ENCODE measurements around the gene IGF2. TPM values are rescaled to one million over a fixed set of nuclear protein-coding genes. Genes with fewer than 3 reads are reported as not detected.
A peak's percentile ranks its signal among the peaks of the same experiment; 100 is the strongest.

IGF2 gene, protein sequence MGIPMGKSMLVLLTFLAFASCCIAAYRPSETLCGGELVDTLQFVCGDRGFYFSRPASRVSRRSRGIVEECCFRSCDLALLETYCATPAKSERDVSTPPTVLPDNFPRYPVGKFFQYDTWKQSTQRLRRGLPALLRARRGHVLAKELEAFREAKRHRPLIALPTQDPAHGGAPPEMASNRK
- total RNA-seq: 1.0 and 6.6 TPM in 2 replicates

DNA sequence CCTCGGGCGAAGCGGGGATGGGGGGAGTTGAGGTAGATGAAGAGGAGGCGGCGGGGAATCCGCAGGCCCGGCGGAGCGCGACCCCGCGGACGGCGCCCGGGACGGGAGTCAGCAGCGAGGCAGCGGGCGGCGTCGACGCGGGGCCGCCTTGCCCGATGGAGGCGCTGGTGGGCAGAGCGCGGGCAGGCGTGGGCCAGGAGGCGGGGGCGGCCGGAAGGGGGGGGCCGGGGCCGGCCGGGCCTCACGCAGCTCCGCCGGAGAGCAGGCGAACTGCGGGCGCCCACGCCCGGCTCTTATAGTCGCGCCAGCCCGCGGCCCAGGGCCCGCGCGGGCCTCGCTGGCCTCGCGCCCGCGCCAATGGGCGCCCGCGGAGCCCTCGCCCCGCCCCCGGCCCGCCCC is at the start of gene IGF2:
Gene IGF2 (minus strand): TSS at position 267 of the 399 bp plus-strand sequence. CDS start 3,866 bp downstream, outside the sequence.
- FAIRE-seq: no peak
- Histone ChIP-seq H3K4me3 (ENCODE audit: low read depth, low read length) (peak within 1 kb of the TSS; percentile 23), H3K36me3 (ENCODE audit: control insufficient read depth, insufficient read depth, low read length) (no peaks in the 10 kb centered on the region), H3K27me3 (ENCODE audit: control insufficient read depth, insufficient read depth, low read length) (peaks cover 21% of the 10 kb centered on the region)
- no peak for DNase-seq (ENCODE audit: low read depth)
- TF ChIP-seq, protein P1, sequence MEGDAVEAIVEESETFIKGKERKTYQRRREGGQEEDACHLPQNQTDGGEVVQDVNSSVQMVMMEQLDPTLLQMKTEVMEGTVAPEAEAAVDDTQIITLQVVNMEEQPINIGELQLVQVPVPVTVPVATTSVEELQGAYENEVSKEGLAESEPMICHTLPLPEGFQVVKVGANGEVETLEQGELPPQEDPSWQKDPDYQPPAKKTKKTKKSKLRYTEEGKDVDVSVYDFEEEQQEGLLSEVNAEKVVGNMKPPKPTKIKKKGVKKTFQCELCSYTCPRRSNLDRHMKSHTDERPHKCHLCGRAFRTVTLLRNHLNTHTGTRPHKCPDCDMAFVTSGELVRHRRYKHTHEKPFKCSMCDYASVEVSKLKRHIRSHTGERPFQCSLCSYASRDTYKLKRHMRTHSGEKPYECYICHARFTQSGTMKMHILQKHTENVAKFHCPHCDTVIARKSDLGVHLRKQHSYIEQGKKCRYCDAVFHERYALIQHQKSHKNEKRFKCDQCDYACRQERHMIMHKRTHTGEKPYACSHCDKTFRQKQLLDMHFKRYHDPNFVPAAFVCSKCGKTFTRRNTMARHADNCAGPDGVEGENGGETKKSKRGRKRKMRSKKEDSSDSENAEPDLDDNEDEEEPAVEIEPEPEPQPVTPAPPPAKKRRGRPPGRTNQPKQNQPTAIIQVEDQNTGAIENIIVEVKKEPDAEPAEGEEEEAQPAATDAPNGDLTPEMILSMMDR (IDR thresholded peaks at IDR 0.05; ENCODE audit: insufficient read depth, low read length, severe bottlenecking): no peak

DNA sequence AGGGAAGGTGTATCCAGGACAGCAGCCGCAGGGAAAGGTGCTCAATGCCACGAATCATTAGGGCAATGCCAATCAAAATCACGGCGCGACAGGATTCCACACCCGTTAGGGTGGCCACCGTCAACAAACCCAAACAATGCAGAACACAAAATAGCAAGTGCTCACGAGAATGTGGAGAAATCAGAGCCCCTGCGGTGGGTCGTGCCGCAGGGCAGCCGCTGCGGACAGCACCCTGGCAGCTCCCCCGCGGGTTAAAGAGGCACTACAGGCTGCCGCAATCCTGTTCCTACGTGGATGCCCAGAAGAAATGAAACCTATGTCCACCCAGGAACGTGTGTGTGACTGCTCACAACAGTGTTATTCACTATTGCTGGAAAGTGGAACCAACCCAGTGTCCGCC is 49.6 kb upstream of the IGF2 start:
- no peaks in the 10 kb centered on the region for H3K27me3 ChIP-seq (ENCODE audit: control insufficient read depth, insufficient read depth, low read length)
- DNase-seq (ENCODE audit: low read depth) (no peak), FAIRE-seq (no peak)
- no peaks in the 10 kb centered on the region for H3K36me3 ChIP-seq (ENCODE audit: control insufficient read depth, insufficient read depth, low read length)
- no peak overlapping the region for H3K4me3 ChIP-seq (ENCODE audit: low read depth, low read length)
- TF ChIP-seq, protein P1 (IDR thresholded peaks at IDR 0.05; ENCODE audit: insufficient read depth, low read length, severe bottlenecking): no peak

DNA sequence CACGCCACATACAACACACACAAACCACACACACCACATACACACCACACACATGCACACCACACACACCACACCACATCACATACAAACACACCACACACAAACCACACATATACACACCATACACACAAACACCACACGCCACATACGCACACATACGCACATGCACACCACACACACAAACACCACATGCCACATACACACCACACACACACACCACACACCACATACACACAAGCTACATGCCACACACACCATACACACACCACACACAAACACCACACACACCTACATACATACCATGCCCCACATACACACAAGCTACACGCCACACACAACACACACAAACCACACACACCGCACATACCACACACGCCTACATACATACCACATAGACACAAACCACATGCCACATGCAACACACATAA is 48.1 kb upstream of the IGF2 start:
- no peaks in the 10 kb centered on the region for H3K27me3 ChIP-seq (ENCODE audit: control insufficient read depth, insufficient read depth, low read length)
- H3K36me3 ChIP-seq (ENCODE audit: control insufficient read depth, insufficient read depth, low read length): no peaks in the 10 kb centered on the region
- DNase-seq (ENCODE audit: low read depth) (no peak), FAIRE-seq (no peak)
- TF ChIP-seq, protein P1 (IDR thresholded peaks at IDR 0.05; ENCODE audit: insufficient read depth, low read length, severe bottlenecking): no peak
- H3K4me3 ChIP-seq (ENCODE audit: low read depth, low read length): no peak overlapping the region

DNA sequence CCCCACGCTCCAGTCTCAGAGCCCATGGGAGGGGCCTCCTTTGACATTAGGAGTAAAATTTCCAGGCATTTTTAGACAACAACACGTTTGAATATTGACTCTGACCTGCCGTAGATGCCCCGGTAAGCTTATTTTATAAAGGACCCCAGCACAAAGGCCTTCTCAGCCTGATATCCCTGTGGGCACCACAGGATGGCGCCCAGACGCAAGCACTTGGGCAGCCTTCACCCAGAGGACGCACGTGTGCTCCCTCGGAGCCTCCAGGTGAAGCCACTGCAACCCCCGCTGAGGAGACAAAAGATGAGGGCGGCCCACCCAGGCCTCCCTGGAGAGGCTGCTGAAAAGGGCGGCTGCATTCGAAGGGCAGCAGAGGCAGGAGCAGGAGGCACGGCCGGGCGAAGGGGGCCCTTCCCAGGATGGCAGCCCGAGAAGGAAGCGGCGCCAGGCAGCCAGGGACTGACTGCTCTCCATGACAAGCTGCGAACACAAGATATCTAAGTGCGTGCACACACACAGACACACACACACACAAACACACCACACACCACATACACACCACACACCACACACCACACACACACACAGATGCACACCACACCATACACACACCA is 47.6 kb upstream of the IGF2 start:
- Histone ChIP-seq H3K4me3 (ENCODE audit: low read depth, low read length) (no peak overlapping the region), H3K27me3 (ENCODE audit: control insufficient read depth, insufficient read depth, low read length) (no peaks in the 10 kb centered on the region), H3K36me3 (ENCODE audit: control insufficient read depth, insufficient read depth, low read length) (no peaks in the 10 kb centered on the region)
- no peak for FAIRE-seq
- TF ChIP-seq, protein P1 (IDR thresholded peaks at IDR 0.05; ENCODE audit: insufficient read depth, low read length, severe bottlenecking): peak; percentile 77
- DNase-seq (ENCODE audit: low read depth): peak; percentile 45

DNA sequence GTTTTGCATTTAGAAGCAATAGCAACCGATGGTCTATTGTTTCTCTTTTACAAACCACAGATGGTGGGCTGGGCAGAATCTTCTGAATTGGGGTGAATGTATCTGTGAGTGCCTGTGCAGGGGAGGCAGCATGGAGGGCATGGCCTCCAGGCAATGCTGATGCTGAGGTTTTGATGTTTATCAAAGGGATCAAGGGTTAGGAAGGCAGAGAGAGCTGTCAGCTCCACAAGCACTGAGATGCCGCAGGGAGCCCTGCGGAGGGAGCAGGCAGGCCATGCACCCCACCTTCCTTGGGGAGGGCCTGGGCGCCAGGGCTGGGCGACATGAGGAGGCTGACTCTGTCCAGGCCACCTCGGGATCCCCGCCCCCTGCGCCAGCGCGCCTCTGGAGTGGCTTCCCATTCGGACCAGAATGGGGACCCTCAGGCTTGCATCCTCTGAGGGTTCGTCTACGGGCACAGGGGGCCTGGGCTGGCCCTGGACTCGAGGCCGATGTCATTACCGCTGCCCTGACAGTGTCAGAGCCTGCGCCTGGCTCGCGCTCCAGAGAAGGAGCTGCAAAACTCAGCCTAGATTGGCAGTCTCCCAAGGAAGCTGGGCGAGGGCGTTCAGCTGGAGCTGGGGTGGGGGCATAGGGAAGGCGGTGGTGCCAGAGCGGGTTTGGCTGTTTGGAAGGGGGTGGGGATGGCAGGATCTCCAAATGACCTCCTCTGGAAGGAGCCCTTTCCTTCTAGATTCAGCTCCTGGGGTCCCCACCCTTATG is 46.3 kb upstream of the IGF2 start:
- no peak overlapping the region for H3K4me3 ChIP-seq (ENCODE audit: low read depth, low read length)
- FAIRE-seq (no peak), DNase-seq (ENCODE audit: low read depth) (no peak)
- H3K36me3 ChIP-seq (ENCODE audit: control insufficient read depth, insufficient read depth, low read length): no peaks in the 10 kb centered on the region
- no peaks in the 10 kb centered on the region for H3K27me3 ChIP-seq (ENCODE audit: control insufficient read depth, insufficient read depth, low read length)
- TF ChIP-seq, protein P1 (IDR thresholded peaks at IDR 0.05; ENCODE audit: insufficient read depth, low read length, severe bottlenecking): no peak
